HL-60 (cell line): ENCODE data around the gene GLI2.

Source experiments
- DNase-seq, 2 experiments: peaks; one replicate each; pipeline ENCODE4 v3.0.0-alpha.2; 2010 to 2020; ENCODE audit warnings: low read depth in 1 of 2, low spot score in 1 of 2
- H3K27ac ChIP-seq: fragments of 250-450 bp; sonication (Bioruptor Pico); replicated peaks from 2 replicates; pipeline ENCODE4 v1.5.1; 2020; ENCODE audit warnings: mild to moderate bottlenecking, moderate library complexity
- H3K27me3 ChIP-seq: fragments of 250-450 bp; sonication (Bioruptor Pico); 2 replicates; pipeline ENCODE4 v1.5.1; 2021; ENCODE audit warnings: mild to moderate bottlenecking, moderate library complexity; ENCODE audit not compliant: insufficient read depth, poor library complexity, severe bottlenecking
- H3K4me3 ChIP-seq: replicated peaks from 2 replicates; pipeline ENCODE4 v1.5.1; 2011; ENCODE audit warnings: mild to moderate bottlenecking, control low read depth, low read length; ENCODE audit not compliant: insufficient read depth
- CTCF ChIP-seq: IDR thresholded peaks from one replicate; pipeline ENCODE4 v1.5.1; 2011; ENCODE audit warnings: low read length, control low read depth, inconsistent platforms; ENCODE audit not compliant: insufficient read depth
- GABPA ChIP-seq: IDR thresholded peaks from 2 replicates; pipeline ENCODE4 v1.6.1; 2012; ENCODE audit warnings: low read depth
- POLR2AphosphoS5 ChIP-seq: IDR thresholded peaks from 2 replicates; pipeline ENCODE4 v1.6.1; 2012; ENCODE audit warnings: low read depth
- REST ChIP-seq: IDR thresholded peaks from 2 replicates; pipeline ENCODE4 v1.6.1; 2012; ENCODE audit warnings: low read depth; ENCODE audit not compliant: insufficient replicate concordance
- SPI1 ChIP-seq: IDR thresholded peaks from 2 replicates; pipeline ENCODE4 v1.6.1; 2012; ENCODE audit warnings: low read depth, mild to moderate bottlenecking, borderline replicate concordance

Gene GLI2

DNA sequence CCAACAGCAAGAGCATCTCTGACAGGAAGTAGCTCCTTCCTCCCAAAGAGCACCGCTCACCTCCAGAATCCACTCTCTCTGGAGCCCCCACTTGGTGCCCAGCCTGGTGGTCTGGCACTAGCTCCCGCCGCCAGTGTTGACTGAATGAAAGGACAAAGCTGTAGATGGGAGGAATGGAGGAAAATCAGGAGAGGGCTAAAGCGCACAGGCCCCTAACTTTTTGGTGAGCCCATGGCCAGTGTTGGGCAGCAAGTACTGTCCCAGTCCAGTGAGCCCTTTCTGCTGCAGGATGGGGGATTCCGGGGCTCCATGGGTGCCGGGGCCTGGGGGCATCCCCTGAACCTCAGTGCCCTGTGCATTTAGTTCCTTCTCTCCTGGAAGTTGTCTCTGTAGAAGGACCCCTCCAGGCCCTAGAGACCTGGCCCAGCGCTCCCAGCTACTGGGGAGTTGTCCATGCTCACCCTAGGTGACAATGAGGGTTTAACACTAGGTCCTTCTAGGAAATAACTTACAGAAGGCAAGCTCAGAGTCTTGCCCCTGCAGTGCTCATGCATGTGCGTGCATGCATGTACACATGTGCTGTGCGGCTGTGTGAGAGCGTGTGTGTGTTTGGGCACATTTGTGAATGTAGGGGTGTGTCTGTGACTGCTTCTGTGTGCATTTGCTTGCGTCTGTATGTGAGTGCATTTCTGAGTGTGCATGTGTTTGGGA, 33.6 kb downstream of the GLI2 start:
- Histone ChIP-seq H3K27me3 (no peaks in the 10 kb centered on the region), H3K27ac (no peak overlapping the region), H3K4me3 (no peak overlapping the region)
- no peak for DNase-seq
- TF ChIP-seq GABPA: no peak
- no peak for TF ChIP-seq REST
- no peak for TF ChIP-seq POLR2AphosphoS5
- no peak for TF ChIP-seq SPI1
- TF ChIP-seq CTCF: no peak

- H3K27me3 ChIP-seq: no peaks in the 10 kb centered on the region
- no peak for DNase-seq
- TF ChIP-seq REST: no peak
- H3K4me3 ChIP-seq: no peak overlapping the region
- no peak overlapping the region for H3K27ac ChIP-seq
Measured at GRCh38 chr2:120769787-120770120, 34.1 kb downstream of the GLI2 start.

DNA sequence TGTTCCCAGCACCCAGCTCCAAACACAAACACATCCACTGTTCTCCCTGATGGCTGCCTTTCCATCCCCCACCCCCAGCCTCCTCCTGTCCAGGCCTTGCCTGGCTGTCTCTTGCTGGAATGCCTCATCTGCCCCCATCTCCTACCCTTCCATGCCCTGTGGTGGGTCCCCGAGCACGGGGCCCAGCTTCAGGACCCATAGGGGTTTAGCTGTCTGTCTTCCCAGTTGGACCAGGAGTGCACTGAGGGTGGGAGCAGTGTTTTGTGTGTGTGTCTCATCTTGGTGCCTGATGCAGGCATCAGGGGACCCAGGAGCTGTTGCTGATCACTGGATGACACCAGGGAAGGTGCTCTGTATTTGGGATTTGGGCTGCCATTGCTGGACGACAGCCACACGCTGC, 34.5 kb downstream of the GLI2 start:
- Histone ChIP-seq H3K27ac (no peak overlapping the region), H3K27me3 (no peaks in the 10 kb centered on the region), H3K4me3 (no peak overlapping the region)
- no peak for DNase-seq
- no peak for TF ChIP-seq REST
- TF ChIP-seq CTCF: no peak
- no peak for TF ChIP-seq GABPA
- no peak for TF ChIP-seq SPI1
- TF ChIP-seq POLR2AphosphoS5: no peak
